ENCODE data around the gene NEU1. TPM values are rescaled to one million over a fixed set of nuclear protein-coding genes. Genes with fewer than 3 reads are reported as not detected.

The NEU1 gene
- polyA plus RNA-seq, 2 of the 4 experiments (the other 2 are of a cell fraction), result 15.8 to 19.2 TPM

DNA sequence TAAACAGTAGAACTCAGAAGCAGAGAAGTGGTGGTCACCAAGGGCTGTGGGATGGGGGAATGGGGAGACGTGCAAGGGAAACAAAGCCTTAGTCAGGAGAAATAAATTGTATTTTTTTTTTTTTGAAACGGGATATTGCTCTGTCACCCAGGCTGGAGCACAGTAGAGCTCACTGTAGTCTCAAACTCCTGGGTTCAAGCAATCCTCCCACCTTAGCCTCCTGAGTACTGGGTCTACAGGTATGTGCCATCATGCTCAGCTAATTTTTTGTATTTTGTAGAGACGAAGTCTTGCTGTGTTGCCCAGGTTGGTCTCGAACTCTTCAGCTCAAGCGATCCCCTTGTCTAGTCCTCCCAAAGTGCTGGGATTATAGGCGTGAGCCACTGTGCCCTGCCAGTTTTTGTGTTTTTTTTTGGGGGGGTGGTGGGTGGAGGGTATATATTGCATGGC, 31.7 kb downstream of the NEU1 start:
- ChIA-PET CTCF (interaction anchor here (0.8 to 2.9 kb wide), 20 partner anchors 10 to 246 kb away, joined by 3 to 36 read pairs (median 4); partner anchors contain the start of genes DDAH2, GPANK1, LY6G5C and NEU1), POLR2A (interaction anchor here (0.7 to 1.3 kb wide), 3 partner anchors 16 to 39 kb away, joined by 3 to 8 read pairs (median 4); partner anchors contain the start of genes HSPA1A and HSPA1L)
- TF ChIP-seq SREBF2 (IDR thresholded peaks at IDR 0.05) (no peak), GATA3 (IDR thresholded peaks at IDR 0.05; ENCODE audit: borderline replicate concordance) (no peak), EHMT2 (IDR thresholded peaks at IDR 0.05; ENCODE audit: low read depth) (no peak)
- H3K4me3 ChIP-seq, result peak overlapping the region; percentile 53
- WGBS (ENCODE audit: missing lambda C conversion rate), result 41% methylated on average over 6 of the region's 6 CpGs
- H3K27ac ChIP-seq, result peak overlapping the region; percentile 38 to 81
- peaks cover 17% of the 10 kb centered on the region for H3K4me1 ChIP-seq
- ATAC-seq, result no peak
- no peak for DNase-seq (ENCODE audit: low read depth in 1 of 2, low spot score in 1 of 2)
- no peak for FAIRE-seq
- no peaks in the 10 kb centered on the region for H3K9me3 ChIP-seq
- H3K4me2 ChIP-seq, result peak overlapping the region; percentile 88

DNA sequence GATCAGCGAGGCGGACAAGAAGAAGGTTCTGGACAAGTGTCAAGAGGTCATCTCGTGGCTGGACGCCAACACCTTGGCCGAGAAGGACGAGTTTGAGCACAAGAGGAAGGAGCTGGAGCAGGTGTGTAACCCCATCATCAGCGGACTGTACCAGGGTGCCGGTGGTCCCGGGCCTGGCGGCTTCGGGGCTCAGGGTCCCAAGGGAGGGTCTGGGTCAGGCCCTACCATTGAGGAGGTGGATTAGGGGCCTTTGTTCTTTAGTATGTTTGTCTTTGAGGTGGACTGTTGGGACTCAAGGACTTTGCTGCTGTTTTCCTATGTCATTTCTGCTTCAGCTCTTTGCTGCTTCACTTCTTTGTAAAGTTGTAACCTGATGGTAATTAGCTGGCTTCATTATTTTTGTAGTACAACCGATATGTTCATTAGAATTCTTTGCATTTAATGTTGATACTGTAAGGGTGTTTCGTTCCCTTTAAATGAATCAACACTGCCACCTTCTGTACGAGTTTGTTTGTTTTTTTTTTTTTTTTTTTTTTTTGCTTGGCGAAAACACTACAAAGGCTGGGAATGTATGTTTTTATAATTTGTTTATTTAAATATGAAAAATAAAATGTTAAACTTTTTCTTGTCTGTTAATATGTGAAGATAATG, 32.9 kb downstream of the NEU1 start:
- peak overlapping the region; percentile 38 to 81; a peak in 5 of 6 replicates for H3K27ac ChIP-seq
- ChIA-PET CTCF (interaction anchor here (0.6 to 2.9 kb wide), 30 partner anchors 8 to 245 kb away, joined by 3 to 36 read pairs (median 3); partner anchors contain the start of genes ABHD16A, C6orf47, CLIC1 and DDAH2), POLR2A (interaction anchor here (0.6 to 1.4 kb wide), 5 partner anchors 14 to 51 kb away, joined by 3 to 9 read pairs (median 7); partner anchors contain the start of genes HSPA1A, HSPA1L and VARS1)
- DNase-seq (ENCODE audit: low read depth in 1 of 2, low spot score in 1 of 2) (peak in 1 of 2 experiments; percentile 51), FAIRE-seq (no peak), ATAC-seq (no peak)
- WGBS (ENCODE audit: missing lambda C conversion rate), result 1% methylated on average over 15 of the region's 15 CpGs
- peak overlapping the region; percentile 88 for H3K4me2 ChIP-seq
- TF ChIP-seq GATA3 (IDR thresholded peaks at IDR 0.05; ENCODE audit: borderline replicate concordance) (no peak), RAD21 (conservative IDR thresholded peaks at IDR 0.05 in 1 of 2, IDR thresholded peaks at IDR 0.05 in 1 of 2) (peak; percentile 56 to 68), SMC3 (IDR thresholded peaks at IDR 0.05) (peak; percentile 44; the same call in 1 of the 3 replicates)
- TF ChIP-seq, protein P1, sequence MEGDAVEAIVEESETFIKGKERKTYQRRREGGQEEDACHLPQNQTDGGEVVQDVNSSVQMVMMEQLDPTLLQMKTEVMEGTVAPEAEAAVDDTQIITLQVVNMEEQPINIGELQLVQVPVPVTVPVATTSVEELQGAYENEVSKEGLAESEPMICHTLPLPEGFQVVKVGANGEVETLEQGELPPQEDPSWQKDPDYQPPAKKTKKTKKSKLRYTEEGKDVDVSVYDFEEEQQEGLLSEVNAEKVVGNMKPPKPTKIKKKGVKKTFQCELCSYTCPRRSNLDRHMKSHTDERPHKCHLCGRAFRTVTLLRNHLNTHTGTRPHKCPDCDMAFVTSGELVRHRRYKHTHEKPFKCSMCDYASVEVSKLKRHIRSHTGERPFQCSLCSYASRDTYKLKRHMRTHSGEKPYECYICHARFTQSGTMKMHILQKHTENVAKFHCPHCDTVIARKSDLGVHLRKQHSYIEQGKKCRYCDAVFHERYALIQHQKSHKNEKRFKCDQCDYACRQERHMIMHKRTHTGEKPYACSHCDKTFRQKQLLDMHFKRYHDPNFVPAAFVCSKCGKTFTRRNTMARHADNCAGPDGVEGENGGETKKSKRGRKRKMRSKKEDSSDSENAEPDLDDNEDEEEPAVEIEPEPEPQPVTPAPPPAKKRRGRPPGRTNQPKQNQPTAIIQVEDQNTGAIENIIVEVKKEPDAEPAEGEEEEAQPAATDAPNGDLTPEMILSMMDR (IDR thresholded peaks at IDR 0.05), result peak; percentile 70
- peak overlapping the region; percentile 53 for H3K4me3 ChIP-seq
- H3K4me1 ChIP-seq, result peaks cover 22% of the 10 kb centered on the region
- no peaks in the 10 kb centered on the region for H3K9me3 ChIP-seq

DNA sequence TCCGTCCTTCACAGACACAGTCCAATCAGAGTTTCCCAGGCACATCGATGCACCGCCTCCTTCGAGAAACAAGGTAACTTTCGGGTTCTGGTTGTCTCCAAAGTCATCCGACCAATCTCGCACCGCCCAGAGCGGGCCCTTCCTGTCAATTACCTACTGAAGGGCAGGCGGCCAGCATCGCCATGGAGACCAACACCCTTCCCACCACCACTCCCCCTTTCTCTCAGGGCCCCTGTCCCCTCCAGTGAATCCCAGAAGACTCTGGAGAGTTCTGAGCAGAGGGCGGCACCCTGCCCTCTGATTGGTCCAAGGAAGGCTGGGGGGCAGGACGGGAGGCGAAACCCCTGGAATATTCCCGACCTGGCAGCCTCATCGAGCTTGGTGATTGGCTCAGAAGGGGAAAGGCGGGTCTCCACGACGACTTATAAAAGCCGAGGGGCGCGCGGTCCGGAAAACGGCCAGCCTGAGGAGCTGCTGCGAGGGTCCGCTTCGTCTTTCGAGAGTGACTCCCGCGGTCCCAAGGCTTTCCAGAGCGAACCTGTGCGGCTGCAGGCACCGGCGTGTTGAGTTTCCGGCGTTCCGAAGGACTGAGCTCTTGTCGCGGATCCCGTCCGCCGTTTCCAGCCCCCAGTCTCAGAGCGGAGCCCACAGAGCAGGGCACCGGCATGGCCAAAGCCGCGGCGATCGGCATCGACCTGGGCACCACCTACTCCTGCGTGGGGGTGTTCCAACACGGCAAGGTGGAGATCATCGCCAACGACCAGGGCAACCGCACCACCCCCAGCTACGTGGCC, 35.1 kb downstream of the NEU1 start, which contains the start of gene HSPA1B:
TSS of gene HSPA1B (plus strand) at position 453 of the 794 bp plus-strand sequence. CDS start at position 666, 213 bp downstream.
- DNase-seq (ENCODE audit: low read depth in 1 of 2, low spot score in 1 of 2) (peak; percentile 96 to 99), ATAC-seq (peak; percentile 85 to 93), FAIRE-seq (no peak)
- ChIA-PET CTCF (interaction anchor here (0.9 to 1.8 kb wide), 6 partner anchors 10 to 147 kb away, joined by 3 to 8 read pairs (median 4); partner anchors contain the start of genes HSPA1A, HSPA1L and VARS1), POLR2A (interaction anchor here (0.6 to 2.9 kb wide), 31 partner anchors 9 to 286 kb away, joined by 3 to 82 read pairs (median 5); partner anchors contain the start of genes ABHD16A, BAG6, C6orf47 and CSNK2B)
- Histone ChIP-seq H3K4me2 (peak within 1 kb of the TSS; percentile 89), H3K27ac (peak within 1 kb of the TSS; percentile 88 to 94), H3K9me3 (no peaks in the 10 kb centered on the region), H3K4me3 (peak within 1 kb of the TSS; percentile 48), H3K4me1 (peaks cover 38% of the 10 kb centered on the region)
- under 1% methylated on average over 32 of the region's 56 CpGs for WGBS (ENCODE audit: missing lambda C conversion rate)
- no peak for TF ChIP-seq FOXS1 (CRISPR knock-in tag; IDR thresholded peaks at IDR 0.05)
- no peak for TF ChIP-seq NR3C1 (IDR thresholded peaks at IDR 0.05)
- TF ChIP-seq JUNB (IDR thresholded peaks at IDR 0.05), result no peak
- no peak for TF ChIP-seq POLR2AphosphoS2 (conservative IDR thresholded peaks at IDR 0.05; ENCODE audit: low read length)
- TF ChIP-seq ZC3H11A (IDR thresholded peaks at IDR 0.05), result no peak
- no peak for TF ChIP-seq RNF2 (IDR thresholded peaks at IDR 0.05; ENCODE audit: borderline replicate concordance, low read depth)
- TF ChIP-seq POLR2A (IDR thresholded peaks at IDR 0.05; ENCODE audit: low read length), result peak; percentile 100
- TF ChIP-seq ZFP36 (IDR thresholded peaks at IDR 0.05; ENCODE audit: borderline replicate concordance, partially characterized antibody), result no peak
- no peak for TF ChIP-seq MYC (IDR thresholded peaks at IDR 0.05; ENCODE audit: borderline replicate concordance, low read length)
- no peak for TF ChIP-seq MAZ (IDR thresholded peaks at IDR 0.05; ENCODE audit: borderline replicate concordance, low read depth, low read length)
- TF ChIP-seq BHLHE40 (IDR thresholded peaks at IDR 0.05; ENCODE audit: low read depth, low read length), result no peak
- no peak for TF ChIP-seq RCOR1 (IDR thresholded peaks at IDR 0.05; ENCODE audit: low read depth, low read length)
- TF ChIP-seq BCL3 (IDR thresholded peaks at IDR 0.05), result peak; percentile 85; the same call in 1 of the 3 replicates
- TF ChIP-seq HOXB13 (CRISPR knock-in tag; IDR thresholded peaks at IDR 0.05; ENCODE audit: low read depth), result no peak
- no peak for TF ChIP-seq HOXA7 (CRISPR knock-in tag; IDR thresholded peaks at IDR 0.05)
- no peak for TF ChIP-seq TFCP2L1 (CRISPR knock-in tag; IDR thresholded peaks at IDR 0.05)
- TF ChIP-seq, protein P1 (IDR thresholded peaks at IDR 0.05), result no peak
- TF ChIP-seq HMGXB4 (CRISPR knock-in tag; IDR thresholded peaks at IDR 0.05; ENCODE audit: borderline replicate concordance), result no peak

Measured in A549 (cell line).